ENCODE data around the gene ALG14.

Gene ALG14

GRCh38 chr1:94929351-94930217, 143.2 kb downstream of the ALG14 start:
- in situ Hi-C loops (cut with HindIII; ENCODE audit: low pct_ligation_motif_present, low sequenced_read_pairs): no loop called here
- no peak for TF ChIP-seq CTCF (IDR thresholded peaks at IDR 0.05; ENCODE audit: low read depth, low read length, missing control alignments)
- H3K36me3 ChIP-seq (replicated peaks): no peaks in the 10 kb centered on the region
- H3K27me3 ChIP-seq (replicated peaks): no peaks in the 10 kb centered on the region
- H3K27ac ChIP-seq: no peak overlapping the region
- H3K4me3 ChIP-seq (ENCODE audit: low read depth, low read length): peak overlapping the region; percentile 18
- DNase-seq: no peak

- H3K27me3 ChIP-seq (replicated peaks): no peaks in the 10 kb centered on the region
- H3K27ac ChIP-seq: no peak overlapping the region
- TF ChIP-seq CTCF (IDR thresholded peaks at IDR 0.05; ENCODE audit: low read depth, low read length, missing control alignments): no peak
- peak overlapping the region; percentile 86 for H3K4me3 ChIP-seq (ENCODE audit: low read depth, low read length)
- no peak for DNase-seq
- in situ Hi-C loops (cut with HindIII; ENCODE audit: low pct_ligation_motif_present, low sequenced_read_pairs): no loop called here
- no peaks in the 10 kb centered on the region for H3K36me3 ChIP-seq (replicated peaks)
These were observed 144.3 kb downstream of the ALG14 start for GRCh38 chr1:94928293-94928939.

- H3K4me3 ChIP-seq (ENCODE audit: low read depth, low read length): peak overlapping the region; percentile 86
- H3K36me3 ChIP-seq (replicated peaks): no peaks in the 10 kb centered on the region
- H3K27me3 ChIP-seq (replicated peaks): no peaks in the 10 kb centered on the region
- peak; percentile 51 for DNase-seq
- in situ Hi-C loops (cut with HindIII; ENCODE audit: low pct_ligation_motif_present, low sequenced_read_pairs): no loop called here
- no peak for TF ChIP-seq CTCF (IDR thresholded peaks at IDR 0.05; ENCODE audit: low read depth, low read length, missing control alignments)
- peak overlapping the region; percentile 77 for H3K27ac ChIP-seq
These were observed 145.2 kb downstream of the ALG14 start for GRCh38 chr1:94927405-94928175.

- peak within 1 kb of the TSS; percentile 86 for H3K27ac ChIP-seq
- H3K36me3 ChIP-seq (replicated peaks): no peaks in the 10 kb centered on the region
- peak; percentile 9 for TF ChIP-seq CTCF (IDR thresholded peaks at IDR 0.05; ENCODE audit: low read depth, low read length, missing control alignments)
- no peaks in the 10 kb centered on the region for H3K27me3 ChIP-seq (replicated peaks)
- peak; percentile 86 for DNase-seq
- H3K4me3 ChIP-seq (ENCODE audit: low read depth, low read length): peak within 1 kb of the TSS; percentile 86
- in situ Hi-C loops (cut with HindIII; ENCODE audit: low pct_ligation_motif_present, low sequenced_read_pairs): no loop called here
These were observed 145.8 kb downstream of the ALG14 start, which contains the start of gene CNN3 for GRCh38 chr1:94926915-94927404. CNN3 (minus strand) TSS chr1:94927110; CDS start chr1:94926894, 216 bp downstream.

GRCh38 chr1:94926126-94926914, 146.4 kb downstream of the ALG14 start:
- Histone ChIP-seq H3K4me3 (ENCODE audit: low read depth, low read length) (peak overlapping the region; percentile 86), H3K27ac (peak overlapping the region; percentile 86), H3K36me3 (replicated peaks) (no peaks in the 10 kb centered on the region), H3K27me3 (replicated peaks) (no peaks in the 10 kb centered on the region)
- TF ChIP-seq CTCF (IDR thresholded peaks at IDR 0.05; ENCODE audit: low read depth, low read length, missing control alignments): peak; percentile 58
- in situ Hi-C loops (cut with HindIII; ENCODE audit: low pct_ligation_motif_present, low sequenced_read_pairs): no loop called here
- peak; percentile 32 for DNase-seq
